K562 (cell line): ENCODE results near the gene SATB2.

Experiments used
- CTCF ChIP-seq, 3 experiments: IDR thresholded peaks in 2 of 3; conservative IDR thresholded peaks in 1 of 3; 2 replicates each; pipeline ENCODE4 v1.5.1; 2011 to 2012; ENCODE audit warnings: low read length in 3 of 3, mild to moderate bottlenecking in 3 of 3, control low read depth in 2 of 3, improper control_type of control experiment in 1 of 3, inconsistent platforms in 1 of 3, low read depth in 1 of 3, mixed read lengths in 1 of 3, moderate library complexity in 1 of 3; ENCODE audit not compliant: insufficient read depth in 2 of 3
- GATAD2B ChIP-seq: fragments of 450-650 bp; IDR thresholded peaks from 2 replicates; pipeline ENCODE4 v1.6.1; 2017; ENCODE audit warnings: mild to moderate bottlenecking, borderline replicate concordance
- POLR3G ChIP-seq: IDR thresholded peaks from 2 replicates; pipeline ENCODE4 v1.6.1; 2011; ENCODE audit not compliant: insufficient read length, insufficient replicate concordance; ENCODE audit errors: extremely low read depth
- PYGO2 ChIP-seq: fragments of 450-650 bp; IDR thresholded peaks from 2 replicates; pipeline ENCODE4 v1.6.1; 2016; ENCODE audit warnings: mild to moderate bottlenecking, missing genetic modification characterization, moderate library complexity, missing compliant biosample characterization
- SMC3 ChIP-seq: conservative IDR thresholded peaks from 2 replicates; pipeline ENCODE4 v1.6.1; 2011; ENCODE audit warnings: low read depth, low read length, improper control_type of control experiment; ENCODE audit not compliant: insufficient read depth
- SREBF1 ChIP-seq: fragments of 150-350 bp; IDR thresholded peaks from 2 replicates; pipeline ENCODE4 v1.6.1; 2014; ENCODE audit warnings: antibody characterized with exemption, low read depth, low read length, borderline replicate concordance

- TF ChIP-seq PYGO2 (tag) (no peak), POLR3G (no peak), CTCF (IDR thresholded peaks at IDR 0.05 in 2 of 3, conservative IDR thresholded peaks at IDR 0.05 in 1 of 3; ENCODE audit: insufficient read depth in 2 of 3, low read depth in 1 of 3, low read length in 3 of 3) (no peak), SMC3 (no peak), GATAD2B (no peak), SREBF1 (no peak)
Observed at GRCh38 chr2:199329466-199329865, 128.3 kb downstream of the SATB2 start.
